ENCODE results near the gene TRIM73. TPM values are rescaled to one million over a fixed set of nuclear protein-coding genes. Genes with fewer than 3 reads are reported as not detected.
"Not testable (repeated sequence)": the region's sequence is repeated elsewhere in the genome, so short reads cannot be mapped to it uniquely, and the experiment has no call there.

Gene TRIM73
- total and polyA plus RNA-seq, 9 donors, result 1.6 to 7.0 (median 3.7) TPM

GRCh38 chr7:75415829-75416373 is 20.5 kb downstream of the TRIM73 start:
- H3K4me1 ChIP-seq (ENCODE audit: control insufficient read depth, insufficient read depth, low read length); H3K4me3 ChIP-seq (ENCODE audit: low read length); H3K27me3 ChIP-seq (ENCODE audit: control insufficient read depth, insufficient read depth, low read length); H3K9me3 ChIP-seq (replicated peaks; ENCODE audit: control insufficient read depth, low read depth, low read length): not testable (repeated sequence)
- peak overlapping the region; percentile 80 for H3K27ac ChIP-seq (ENCODE audit: low read length)
- peaks cover 15% of the 10 kb centered on the region for H3K36me3 ChIP-seq (ENCODE audit: control insufficient read depth, insufficient read depth, low read length)
- peak; percentile 7 for DNase-seq
- no CpG with 5 or more reads among the region's 27 CpGs for WGBS (ENCODE audit: insufficient coverage)

- not testable (repeated sequence) for H3K9me3 ChIP-seq (replicated peaks; ENCODE audit: control insufficient read depth, low read depth, low read length); H3K27me3 ChIP-seq (ENCODE audit: control insufficient read depth, insufficient read depth, low read length); H3K27ac ChIP-seq (ENCODE audit: low read length); H3K4me3 ChIP-seq (ENCODE audit: low read length); H3K4me1 ChIP-seq (ENCODE audit: control insufficient read depth, insufficient read depth, low read length); DNase-seq
- peaks cover 23% of the 10 kb centered on the region for H3K36me3 ChIP-seq (ENCODE audit: control insufficient read depth, insufficient read depth, low read length)
- no CpG with 5 or more reads among the region's 9 CpGs for WGBS (ENCODE audit: insufficient coverage)
These were observed 21.4 kb downstream of the TRIM73 start for GRCh38 chr7:75416787-75417186.

DNA sequence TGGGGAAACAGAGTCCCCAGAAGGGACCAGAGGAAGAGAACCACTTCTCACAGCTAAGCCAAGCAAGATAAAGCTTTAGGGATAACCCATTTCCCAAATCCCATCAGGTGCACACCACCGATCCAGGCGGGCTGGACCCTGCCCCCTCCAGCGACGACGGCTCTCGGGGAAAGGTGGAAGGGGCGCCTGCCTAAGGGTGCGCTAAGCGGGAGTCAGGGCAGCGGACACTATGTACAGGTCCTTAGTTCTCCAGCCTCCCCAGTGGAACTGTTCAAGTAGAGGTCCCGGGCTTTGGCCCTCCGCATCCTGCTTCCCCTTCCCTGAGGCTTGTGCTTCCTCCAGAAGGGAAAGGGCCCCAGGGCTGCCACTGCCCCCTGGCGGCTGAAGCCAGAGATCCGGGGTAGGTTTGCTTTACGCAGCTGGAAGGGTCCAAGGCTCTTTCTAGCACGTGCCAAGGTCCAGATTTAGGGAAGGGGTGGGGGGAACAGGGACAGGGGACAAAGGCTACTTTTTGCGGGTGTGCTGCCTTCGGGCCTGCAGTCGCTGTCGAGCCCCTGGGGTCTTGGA is 22.9 kb downstream of the TRIM73 start:
- not testable (repeated sequence) for H3K4me3 ChIP-seq (ENCODE audit: low read length); H3K4me1 ChIP-seq (ENCODE audit: control insufficient read depth, insufficient read depth, low read length); H3K27ac ChIP-seq (ENCODE audit: low read length); H3K27me3 ChIP-seq (ENCODE audit: control insufficient read depth, insufficient read depth, low read length); H3K9me3 ChIP-seq (replicated peaks; ENCODE audit: control insufficient read depth, low read depth, low read length); DNase-seq
- no CpG with 5 or more reads among the region's 20 CpGs for WGBS (ENCODE audit: insufficient coverage)
- peaks cover 24% of the 10 kb centered on the region for H3K36me3 ChIP-seq (ENCODE audit: control insufficient read depth, insufficient read depth, low read length)

DNA sequence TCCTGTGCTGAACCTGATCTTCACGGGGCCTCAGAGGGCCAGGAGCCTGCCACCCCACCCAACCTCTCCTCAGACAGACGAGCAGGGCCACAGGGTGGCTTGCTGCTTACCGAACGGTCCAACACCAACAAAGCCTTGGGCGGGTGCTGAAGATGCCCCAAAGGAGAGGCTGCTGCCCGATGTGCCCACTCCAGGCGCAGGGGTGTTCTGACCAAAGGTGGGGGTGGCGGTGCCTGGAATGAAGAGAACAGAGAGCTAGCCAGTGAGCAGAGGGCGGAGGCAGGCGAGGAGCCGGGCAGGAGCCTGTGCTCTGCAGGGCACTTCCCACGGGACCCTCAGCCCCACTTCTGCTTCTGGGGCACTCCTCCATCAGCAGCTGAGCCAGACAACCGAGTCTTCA is 23.8 kb downstream of the TRIM73 start:
- peaks cover 27% of the 10 kb centered on the region for H3K36me3 ChIP-seq (ENCODE audit: control insufficient read depth, insufficient read depth, low read length)
- H3K4me3 ChIP-seq (ENCODE audit: low read length); H3K4me1 ChIP-seq (ENCODE audit: control insufficient read depth, insufficient read depth, low read length); H3K9me3 ChIP-seq (replicated peaks; ENCODE audit: control insufficient read depth, low read depth, low read length); DNase-seq; H3K27ac ChIP-seq (ENCODE audit: low read length); H3K27me3 ChIP-seq (ENCODE audit: control insufficient read depth, insufficient read depth, low read length): not testable (repeated sequence)
- 88% methylated on average over 5 of the region's 13 CpGs for WGBS (ENCODE audit: insufficient coverage)

DNA sequence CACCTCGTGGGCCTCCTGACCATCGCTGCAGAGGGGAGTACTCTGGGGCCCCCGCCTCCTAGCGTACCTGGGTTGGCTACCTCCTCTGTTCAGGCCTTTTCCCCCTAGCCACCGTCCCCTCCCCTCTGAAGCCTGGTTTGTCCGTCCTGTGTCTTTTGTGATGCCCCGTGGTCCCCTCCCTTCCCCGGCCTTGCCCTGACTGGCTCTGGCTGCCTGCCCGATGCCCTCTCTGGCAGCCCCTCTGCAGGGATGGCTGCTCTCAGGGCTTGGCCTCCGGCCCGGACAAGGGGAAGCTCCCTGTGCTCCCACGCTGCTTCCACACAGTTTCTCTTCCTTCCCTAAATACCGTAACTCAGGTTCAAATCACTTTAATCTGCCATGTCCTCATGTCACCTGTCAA is 24.3 kb downstream of the TRIM73 start:
- H3K4me1 ChIP-seq (ENCODE audit: control insufficient read depth, insufficient read depth, low read length); H3K4me3 ChIP-seq (ENCODE audit: low read length); H3K9me3 ChIP-seq (replicated peaks; ENCODE audit: control insufficient read depth, low read depth, low read length); H3K27ac ChIP-seq (ENCODE audit: low read length); H3K27me3 ChIP-seq (ENCODE audit: control insufficient read depth, insufficient read depth, low read length): not testable (repeated sequence)
- DNase-seq, result peak; percentile 15
- H3K36me3 ChIP-seq (ENCODE audit: control insufficient read depth, insufficient read depth, low read length), result peaks cover 31% of the 10 kb centered on the region
- WGBS (ENCODE audit: insufficient coverage), result 88% methylated on average over 5 of the region's 13 CpGs

DNA sequence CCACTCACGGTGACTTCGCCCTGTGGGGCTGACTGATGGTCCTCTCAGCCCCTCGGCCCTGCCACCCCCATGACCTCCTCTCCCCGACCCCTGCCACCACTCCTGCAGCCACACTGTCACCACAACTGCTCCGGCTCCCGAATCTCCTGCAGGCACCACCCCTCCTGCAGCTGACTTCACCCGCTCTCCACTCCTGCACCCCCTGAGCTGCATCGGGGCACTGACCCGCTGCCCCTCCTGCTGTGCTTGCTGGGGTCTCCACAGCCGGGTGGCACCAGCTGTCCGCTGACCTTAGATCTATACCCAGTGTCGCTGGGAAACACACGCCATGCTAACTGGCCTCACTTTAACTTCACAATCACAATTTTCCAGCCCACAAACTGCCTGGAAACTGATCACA is 24.7 kb downstream of the TRIM73 start:
- DNase-seq; H3K4me3 ChIP-seq (ENCODE audit: low read length); H3K9me3 ChIP-seq (replicated peaks; ENCODE audit: control insufficient read depth, low read depth, low read length); H3K27me3 ChIP-seq (ENCODE audit: control insufficient read depth, insufficient read depth, low read length); H3K27ac ChIP-seq (ENCODE audit: low read length); H3K4me1 ChIP-seq (ENCODE audit: control insufficient read depth, insufficient read depth, low read length): not testable (repeated sequence)
- 80% methylated on average over 1 of the region's 13 CpGs for WGBS (ENCODE audit: insufficient coverage)
- H3K36me3 ChIP-seq (ENCODE audit: control insufficient read depth, insufficient read depth, low read length), result peaks cover 31% of the 10 kb centered on the region

GRCh38 chr7:75421798-75422710 is 26.6 kb downstream of the TRIM73 start:
- H3K4me1 ChIP-seq (ENCODE audit: control insufficient read depth, insufficient read depth, low read length); H3K27ac ChIP-seq (ENCODE audit: low read length); DNase-seq; H3K9me3 ChIP-seq (replicated peaks; ENCODE audit: control insufficient read depth, low read depth, low read length); H3K27me3 ChIP-seq (ENCODE audit: control insufficient read depth, insufficient read depth, low read length); H3K4me3 ChIP-seq (ENCODE audit: low read length): not testable (repeated sequence)
- 98% methylated on average over 14 of the region's 50 CpGs for WGBS (ENCODE audit: insufficient coverage)
- H3K36me3 ChIP-seq (ENCODE audit: control insufficient read depth, insufficient read depth, low read length), result peaks cover 25% of the 10 kb centered on the region

- not testable (repeated sequence) for H3K27ac ChIP-seq (ENCODE audit: low read length); H3K4me1 ChIP-seq (ENCODE audit: control insufficient read depth, insufficient read depth, low read length); DNase-seq; H3K4me3 ChIP-seq (ENCODE audit: low read length); H3K27me3 ChIP-seq (ENCODE audit: control insufficient read depth, insufficient read depth, low read length); H3K9me3 ChIP-seq (replicated peaks; ENCODE audit: control insufficient read depth, low read depth, low read length)
- no CpG with 5 or more reads among the region's 15 CpGs for WGBS (ENCODE audit: insufficient coverage)
- peaks cover 24% of the 10 kb centered on the region for H3K36me3 ChIP-seq (ENCODE audit: control insufficient read depth, insufficient read depth, low read length)
These were observed 28.1 kb downstream of the TRIM73 start for GRCh38 chr7:75423481-75423880.

DNA sequence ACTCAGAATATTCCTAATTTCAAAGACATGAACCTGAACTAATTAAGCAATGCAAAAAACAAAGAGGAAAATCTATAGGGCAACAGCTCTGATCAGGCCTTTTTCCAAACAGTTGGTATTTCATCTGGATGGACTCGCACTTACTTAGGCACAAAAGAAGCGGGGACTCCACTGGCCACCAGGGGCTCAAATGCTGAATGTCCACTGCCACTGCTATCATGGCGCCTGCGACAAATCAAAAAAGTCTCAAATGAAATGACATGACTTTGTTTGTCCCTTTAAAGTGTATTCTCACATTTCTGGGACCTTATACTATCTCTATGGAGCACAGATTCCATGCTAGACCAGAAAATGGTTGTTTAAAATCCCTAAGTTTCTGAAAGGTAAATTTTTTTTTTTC is 43.6 kb downstream of the TRIM73 start:
- DNase-seq; H3K27ac ChIP-seq (ENCODE audit: low read length); H3K27me3 ChIP-seq (ENCODE audit: control insufficient read depth, insufficient read depth, low read length); H3K4me1 ChIP-seq (ENCODE audit: control insufficient read depth, insufficient read depth, low read length); H3K9me3 ChIP-seq (replicated peaks; ENCODE audit: control insufficient read depth, low read depth, low read length); H3K4me3 ChIP-seq (ENCODE audit: low read length): not testable (repeated sequence)
- peaks cover 43% of the 10 kb centered on the region for H3K36me3 ChIP-seq (ENCODE audit: control insufficient read depth, insufficient read depth, low read length)
- WGBS (ENCODE audit: insufficient coverage), result 100% methylated on average over 3 of the region's 4 CpGs

GRCh38 chr7:75442101-75442464 is 46.7 kb downstream of the TRIM73 start:
- not testable (repeated sequence) for H3K9me3 ChIP-seq (replicated peaks; ENCODE audit: control insufficient read depth, low read depth, low read length); H3K27me3 ChIP-seq (ENCODE audit: control insufficient read depth, insufficient read depth, low read length); H3K4me1 ChIP-seq (ENCODE audit: control insufficient read depth, insufficient read depth, low read length); DNase-seq
- WGBS (ENCODE audit: insufficient coverage), result 0% methylated on average over 1 of the region's 37 CpGs
- Histone ChIP-seq H3K4me3 (ENCODE audit: low read length) (peak overlapping the region; percentile 41), H3K36me3 (ENCODE audit: control insufficient read depth, insufficient read depth, low read length) (peaks cover 25% of the 10 kb centered on the region), H3K27ac (ENCODE audit: low read length) (peak overlapping the region; percentile 42)
